H9 (cell line): ENCODE measurements around the gene CACNA1H. TPM values are rescaled to one million over a fixed set of nuclear protein-coding genes. Genes with fewer than 3 reads are reported as not detected.

Experiments used
- DNase-seq: peaks from one replicate; pipeline ENCODE4 v3.0.0-alpha.2; 2017
- H2AFZ ChIP-seq: one replicate; pipeline ENCODE4 v1.6.1; 2013; ENCODE audit warnings: mild to moderate bottlenecking, low read length, control low read depth, moderate library complexity
- H2AK5ac ChIP-seq: 2 replicates; pipeline ENCODE4 v1.6.1; 2013; ENCODE audit warnings: low read length, control low read depth, mixed read lengths; ENCODE audit not compliant: insufficient read length
- H2BK120ac ChIP-seq: one replicate; pipeline ENCODE4 v1.6.1; 2013; ENCODE audit warnings: low read depth, mild to moderate bottlenecking, low read length, control low read depth, inconsistent platforms; ENCODE audit not compliant: poor library complexity, severe bottlenecking
- H2BK12ac ChIP-seq: 2 replicates; pipeline ENCODE4 v1.6.1; 2013; ENCODE audit warnings: low read length, control low read depth, mixed read lengths, low read depth; ENCODE audit not compliant: insufficient read length
- H2BK15ac ChIP-seq: 2 replicates; pipeline ENCODE4 v1.6.1; 2013; ENCODE audit warnings: low read depth, low read length, control low read depth
- H2BK20ac ChIP-seq: one replicate; pipeline ENCODE4 v1.6.1; 2013; ENCODE audit warnings: low read depth, mild to moderate bottlenecking, low read length, control low read depth, inconsistent platforms; ENCODE audit not compliant: poor library complexity, severe bottlenecking
- H2BK5ac ChIP-seq: 2 replicates; pipeline ENCODE4 v1.6.1; 2013; ENCODE audit warnings: low read length, control low read depth, mixed read lengths; ENCODE audit not compliant: insufficient read length
- H3K14ac ChIP-seq: 2 replicates; pipeline ENCODE4 v1.6.1; 2013; ENCODE audit warnings: low read length, control low read depth; ENCODE audit not compliant: insufficient read depth
- H3K18ac ChIP-seq: 2 replicates; pipeline ENCODE4 v1.6.1; 2013; ENCODE audit warnings: low read depth, mild to moderate bottlenecking, mixed read lengths, low read length, control low read depth; ENCODE audit not compliant: insufficient read length
- H3K23ac ChIP-seq: 2 replicates; pipeline ENCODE4 v1.6.1; 2013; ENCODE audit warnings: low read length, control low read depth, mixed read lengths, low read depth; ENCODE audit not compliant: insufficient read length
- H3K23me2 ChIP-seq: 2 replicates; pipeline ENCODE4 v1.6.1; 2013; ENCODE audit warnings: low read depth, mild to moderate bottlenecking, mixed read lengths, low read length, control low read depth; ENCODE audit not compliant: insufficient read length, poor library complexity, severe bottlenecking
- H3K27ac ChIP-seq: 2 replicates; pipeline ENCODE4 v1.5.1; 2013; ENCODE audit warnings: low read length, control low read depth, mixed read lengths, low read depth; ENCODE audit not compliant: insufficient read length
- H3K27me3 ChIP-seq: 2 replicates; pipeline ENCODE4 v1.6.1; 2013; ENCODE audit warnings: low read length, control low read depth, inconsistent platforms; ENCODE audit not compliant: insufficient read depth
- H3K4ac ChIP-seq: 2 replicates; pipeline ENCODE4 v1.6.1; 2013; ENCODE audit warnings: low read depth, mild to moderate bottlenecking, control low read depth, inconsistent platforms, low read length, moderate library complexity
- H3K4me1 ChIP-seq: 2 replicates; pipeline ENCODE4 v1.6.1; 2013; ENCODE audit warnings: low read length, control low read depth, inconsistent platforms; ENCODE audit not compliant: insufficient read depth
- H3K4me2 ChIP-seq: 2 replicates; pipeline ENCODE4 v1.6.1; 2013; ENCODE audit warnings: low read length, control low read depth, mixed read lengths; ENCODE audit not compliant: insufficient read length, insufficient read depth
- H3K56ac ChIP-seq: 2 replicates; pipeline ENCODE4 v1.6.1; 2013; ENCODE audit warnings: low read depth, mild to moderate bottlenecking, mixed read lengths, low read length, control low read depth; ENCODE audit not compliant: insufficient read length
- H3K79me1 ChIP-seq: 2 replicates; pipeline ENCODE4 v1.6.1; 2013; ENCODE audit warnings: low read depth, mild to moderate bottlenecking, moderate library complexity, low read length, control low read depth, inconsistent platforms; ENCODE audit not compliant: insufficient read depth, poor library complexity, severe bottlenecking
- H3K79me2 ChIP-seq: 2 replicates; pipeline ENCODE4 v1.6.1; 2013; ENCODE audit warnings: low read length, control low read depth, inconsistent platforms; ENCODE audit not compliant: insufficient read depth
- H3K9ac ChIP-seq: 2 replicates; pipeline ENCODE4 v1.6.1; 2013; ENCODE audit warnings: low read length, control low read depth, mixed read lengths; ENCODE audit not compliant: insufficient read length; ENCODE audit errors: extremely low read depth
- H3K9me3 ChIP-seq: one replicate; pipeline ENCODE4 v1.6.1; 2013; ENCODE audit warnings: low read depth, low read length, inconsistent platforms; ENCODE audit not compliant: control insufficient read depth
- H3T11ph ChIP-seq: one replicate; pipeline ENCODE4 v1.6.1; 2013; ENCODE audit warnings: mild to moderate bottlenecking, low read length, control low read depth, inconsistent platforms
- H4K20me1 ChIP-seq: one replicate; pipeline ENCODE4 v1.6.1; 2013; ENCODE audit not compliant: control insufficient read depth, insufficient read length, insufficient read depth
- H4K5ac ChIP-seq: 2 replicates; pipeline ENCODE4 v1.6.1; 2013; ENCODE audit warnings: low read depth, mild to moderate bottlenecking, mixed read lengths, low read length, control low read depth; ENCODE audit not compliant: insufficient read length
- H4K8ac ChIP-seq: replicated peaks from 2 replicates; pipeline ENCODE4 v1.6.1; 2013; ENCODE audit warnings: low read length, control low read depth, mixed read lengths, low read depth; ENCODE audit not compliant: insufficient read length
- H4K91ac ChIP-seq: 2 replicates; pipeline ENCODE4 v1.6.1; 2013; ENCODE audit warnings: low read depth, mild to moderate bottlenecking, moderate library complexity, mixed read lengths, low read length, control low read depth; ENCODE audit not compliant: insufficient read length
- H3K27ac Mint-ChIP-seq, 3 experiments: 2 replicates in 2 of 3; 3 replicates in 1 of 3; pipeline ENCODE4 v1.8.0; 2020 to 2021; ENCODE audit warnings: mixed read lengths in 3 of 3, mild to moderate bottlenecking in 1 of 3, moderate library complexity in 1 of 3
- H3K27me3 Mint-ChIP-seq: 2 replicates; pipeline ENCODE4 v1.8.0; 2021; ENCODE audit warnings: low read depth, mild to moderate bottlenecking, moderate library complexity, mixed read lengths
- H3K36me3 Mint-ChIP-seq, 3 experiments: 2 replicates in 2 of 3; 3 replicates in 1 of 3; pipeline ENCODE4 v1.8.0; 2020 to 2021; ENCODE audit warnings: low read depth in 3 of 3, mixed read lengths in 3 of 3; ENCODE audit not compliant: insufficient read depth in 1 of 3
- H3K4me1 Mint-ChIP-seq, 2 experiments: 2 replicates each; pipeline ENCODE4 v1.8.0; 2020; ENCODE audit warnings: mixed read lengths in 2 of 2
- H3K4me3 Mint-ChIP-seq, 2 experiments: 2 replicates in 1 of 2; 3 replicates in 1 of 2; pipeline ENCODE4 v1.8.0; 2020 to 2021; ENCODE audit warnings: mild to moderate bottlenecking in 2 of 2, mixed read lengths in 2 of 2, moderate library complexity in 1 of 2
- H3K9me3 Mint-ChIP-seq, 2 experiments: 2 replicates in 1 of 2; 3 replicates in 1 of 2; pipeline ENCODE4 v1.8.0; 2020; ENCODE audit warnings: mild to moderate bottlenecking in 2 of 2, mixed read lengths in 2 of 2, moderate library complexity in 1 of 2
- CTCF ChIP-seq: fragments of 200-600 bp; sonication (generic); conservative IDR thresholded peaks from 3 replicates; pipeline ENCODE4 v1.8.0; 2021; ENCODE audit warnings: antibody characterized with exemption, mild to moderate bottlenecking
- WGBS: extraction: QIAGEN DNeasy Blood & Tissue Kit; methylation state at CpG from one replicate; pipeline ENCODE4 v1.1.7; 2013; ENCODE audit warnings: missing lambda C conversion rate, low lambda C conversion rate, mixed read lengths; ENCODE audit not compliant: insufficient read length; ENCODE audit errors: extremely low coverage; 5-methylcytosine and 5-hydroxymethylcytosine counted together
- total RNA-seq: library from RNA; stranded (reverse); gene quantifications from 2 replicates; pipeline ENCODE4 v1.2.1, GENCODE V29; 2021

CACNA1H gene
- total RNA-seq, 1 experiment from 2014 or later = 43.3 TPM

DNA sequence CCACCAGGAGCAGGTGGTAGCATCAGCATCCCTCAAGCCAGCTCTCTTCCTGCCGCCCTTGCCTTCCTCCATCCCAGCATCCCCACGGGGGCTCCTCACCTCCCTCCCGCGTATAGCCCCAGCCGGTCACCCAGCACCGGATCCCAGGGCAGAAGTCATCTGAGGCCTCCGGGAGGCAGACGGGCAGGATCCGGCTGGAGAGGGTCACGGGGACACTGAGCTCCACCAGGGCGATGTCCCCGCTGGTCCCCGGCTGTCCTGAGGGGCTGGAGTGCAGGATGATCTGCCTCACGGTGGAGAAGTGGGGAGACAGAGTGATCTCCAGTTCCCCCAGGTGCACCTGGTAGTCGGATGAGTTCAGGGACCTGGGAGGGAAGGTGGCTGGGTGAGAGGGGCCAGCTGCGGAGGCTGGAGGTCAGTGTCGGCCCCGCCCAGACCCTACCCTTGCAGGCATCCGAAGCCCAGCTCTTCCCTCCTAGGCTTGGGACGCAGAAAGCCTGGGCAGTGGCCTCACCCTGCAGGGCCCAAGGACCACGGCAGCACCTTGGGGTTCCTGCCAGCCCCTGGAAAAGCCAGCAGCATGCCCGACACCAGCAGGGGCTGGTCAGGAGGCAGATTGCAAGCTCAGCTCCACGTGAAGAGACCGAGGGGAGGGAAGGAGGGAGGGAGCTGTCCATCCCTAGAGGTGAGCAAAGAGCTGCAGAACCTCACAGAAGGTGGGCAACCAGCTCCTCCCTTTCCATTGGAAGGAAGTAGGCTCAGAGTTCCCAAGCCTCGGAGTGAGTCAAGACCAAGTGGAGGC, 69.8 kb downstream of the CACNA1H start:
- no peak overlapping the region for H3K27ac ChIP-seq
- H3K79me1 ChIP-seq = no peaks in the 10 kb centered on the region
- no peaks in the 10 kb centered on the region for H3K4me1 ChIP-seq
- no peak overlapping the region for H3K23ac ChIP-seq
- no peak overlapping the region for H2BK5ac ChIP-seq
- H2BK15ac ChIP-seq = no peak overlapping the region
- H2BK12ac ChIP-seq = no peak overlapping the region
- H2AFZ ChIP-seq = no peak overlapping the region
- H4K5ac ChIP-seq = no peak overlapping the region
- H3K18ac ChIP-seq = no peak overlapping the region
- no CpG with 5 or more reads among the region's 25 CpGs for WGBS
- H4K20me1 ChIP-seq = no peaks in the 10 kb centered on the region
- H3K79me2 ChIP-seq = no peaks in the 10 kb centered on the region
- H3K4me2 ChIP-seq = no peak overlapping the region
- Mint-ChIP-seq H3K27ac (no peak overlapping the region), H3K36me3 (peaks cover 7 to 14% (median 11%) of the 10 kb centered on the region in 3 experiments; a peak in 6 of 7 replicates), H3K9me3 (peaks cover 0 to 3% of the 10 kb centered on the region in 2 experiments; a peak in 1 of 5 replicates), H3K4me3 (no peak overlapping the region), H3K4me1 (peaks cover 0 to 2% of the 10 kb centered on the region in 2 experiments; a peak in 1 of 4 replicates), H3K27me3 (peaks cover 8% of the 10 kb centered on the region)
- H4K8ac ChIP-seq = no peak overlapping the region
- no peak overlapping the region for H2BK20ac ChIP-seq
- no peak overlapping the region for H4K91ac ChIP-seq
- H3K27me3 ChIP-seq = no peaks in the 10 kb centered on the region
- no peak overlapping the region for H2BK120ac ChIP-seq
- no peak for DNase-seq
- H3K14ac ChIP-seq = no peak overlapping the region
- no peak for TF ChIP-seq CTCF
- H3K9me3 ChIP-seq = no peaks in the 10 kb centered on the region
- no peak overlapping the region for H3K4ac ChIP-seq
- H3T11ph ChIP-seq = no peak overlapping the region
- H2AK5ac ChIP-seq = no peak overlapping the region
- no peak overlapping the region for H3K9ac ChIP-seq
- no peaks in the 10 kb centered on the region for H3K23me2 ChIP-seq
- no peak overlapping the region for H3K56ac ChIP-seq
